NCI-H748 (cell line): ENCODE results near the gene PPIH.
"Not testable (repeated sequence)": the region's sequence is repeated elsewhere in the genome, so short reads cannot be mapped to it uniquely, and the experiment has no call there.

Experiments used
- DNase-seq: peaks from one replicate; lab custom pipeline; 2025; ENCODE audit not compliant: unreplicated experiment; lab: John Stamatoyannopoulos, UW

Gene PPIH

GRCh38 chr1:42681741-42682483 lies 23.7 kb downstream of the PPIH start, which contains the start of gene YBX1:
Gene YBX1, plus strand, starts transcription at chr1:42682418. Its CDS starts 148 bp downstream, at chr1:42682566.
- peak; percentile 100 for DNase-seq

- not testable (repeated sequence) for DNase-seq
Measured at GRCh38 chr1:42682484-42682738, 24.2 kb downstream of the PPIH start.

- DNase-seq = peak; percentile 98
Measured at GRCh38 chr1:42682739-42683531, 24.7 kb downstream of the PPIH start.

- DNase-seq = peak; percentile 85
Measured at GRCh38 chr1:42684139-42684538, 25.9 kb downstream of the PPIH start.

GRCh38 chr1:42686418-42686817 lies 28.2 kb downstream of the PPIH start:
- DNase-seq = no peak

- DNase-seq = no peak
Measured at GRCh38 chr1:42689912-42690311, 31.7 kb downstream of the PPIH start.

- peak; percentile 65 for DNase-seq
Measured at GRCh38 chr1:42690477-42691156, 32.4 kb downstream of the PPIH start.

- DNase-seq = no peak
Measured at GRCh38 chr1:42691157-42691498, 32.9 kb downstream of the PPIH start.

GRCh38 chr1:42692461-42692860 lies 34.2 kb downstream of the PPIH start:
- no peak for DNase-seq

GRCh38 chr1:42692911-42693310 lies 34.7 kb downstream of the PPIH start:
- no peak for DNase-seq

- no peak for DNase-seq
Measured at GRCh38 chr1:42698081-42698813, 40.0 kb downstream of the PPIH start.

- DNase-seq = no peak
Measured at GRCh38 chr1:42700006-42700405, 41.8 kb downstream of the PPIH start.

- no peak for DNase-seq
Measured at GRCh38 chr1:42703888-42704464, 45.8 kb downstream of the PPIH start.

- not testable (repeated sequence) for DNase-seq
Measured at GRCh38 chr1:42712808-42713207, 54.6 kb downstream of the PPIH start.

GRCh38 chr1:42713293-42713692 lies 55.1 kb downstream of the PPIH start:
- DNase-seq = no peak

- peak; percentile 54 for DNase-seq
Measured at GRCh38 chr1:42714441-42714840, 56.2 kb downstream of the PPIH start.

- no peak for DNase-seq
Measured at GRCh38 chr1:42720868-42721267, 62.6 kb downstream of the PPIH start.

- no peak for DNase-seq
Measured at GRCh38 chr1:42721926-42722325, 63.7 kb downstream of the PPIH start.

- not testable (repeated sequence) for DNase-seq
Measured at GRCh38 chr1:42722403-42722802, 64.2 kb downstream of the PPIH start.

- no peak for DNase-seq
Measured at GRCh38 chr1:42723511-42723910, 65.3 kb downstream of the PPIH start.

GRCh38 chr1:42725820-42726219 lies 67.6 kb downstream of the PPIH start:
- DNase-seq = not testable (repeated sequence)
